Erythroblast (primary cell): ENCODE data around the gene FAM107B.

ENCODE experiments used
- GATA1 ChIP-seq: IDR thresholded peaks from 2 replicates; pipeline ENCODE4 v1.6.1; 2011; ENCODE audit warnings: low read depth, mild to moderate bottlenecking, control low read depth, low read length, moderate library complexity
- POLR2A ChIP-seq: IDR thresholded peaks from 2 replicates; pipeline ENCODE4 v1.6.1; 2011; ENCODE audit warnings: mild to moderate bottlenecking, low read length

GRCh38 chr10:14822879-14823755, 48.4 kb upstream of the FAM107B start:
- TF ChIP-seq POLR2A (no peak), GATA1 (no peak)
